HEK293 (cell line): ENCODE results near the gene ZXDC.

Experiments
- CTCF ChIA-PET: fragments of 350-600 bp; formaldehyde crosslinking; extraction: SDS; loops from one replicate; lab custom pipeline; 2021; ENCODE audit warnings: antibody characterized with exemption; lab: Yijun Ruan, JAX
- POLR2A ChIA-PET: fragments of 300-600 bp; formaldehyde crosslinking; extraction: SDS; loops from one replicate; lab custom pipeline; 2020; ENCODE audit warnings: antibody characterized with exemption, inconsistent platforms; lab: Yijun Ruan, JAX
- H3K27ac ChIP-seq: fragments of 200-500 bp; sonication (Bioruptor generic); 2 replicates; pipeline ENCODE4 v1.5.1; 2014; ENCODE audit warnings: low read depth, low read length, control low read depth, inconsistent platforms; ENCODE audit errors: extremely low read depth
- H3K36me3 ChIP-seq, 2 experiments: fragments of 200-500 bp in 1 of 2; sonication (Bioruptor generic) in 1 of 2; 1 replicate in 1 of 2; 2 replicates in 1 of 2; pipeline ENCODE4 v1.5.1; 2014 to 2017; ENCODE audit warnings: inconsistent platforms in 2 of 2, low read length in 2 of 2; ENCODE audit not compliant: control insufficient read depth in 2 of 2, insufficient read depth in 1 of 2
- H3K4me1 ChIP-seq: fragments of 200-500 bp; sonication (Bioruptor generic); 2 replicates; pipeline ENCODE4 v1.5.1; 2014; ENCODE audit warnings: mild to moderate bottlenecking, low read length, inconsistent platforms; ENCODE audit not compliant: control insufficient read depth, insufficient read depth
- H3K4me3 ChIP-seq: 2 replicates; pipeline ENCODE4 v1.5.1; 2011; ENCODE audit warnings: low read depth, mild to moderate bottlenecking, control low read depth, low read length, moderate library complexity
- H3K9me3 ChIP-seq: fragments of 200-500 bp; sonication (Bioruptor generic); 2 replicates; pipeline ENCODE4 v1.5.1; 2014; ENCODE audit warnings: low read depth, low read length, inconsistent platforms; ENCODE audit not compliant: control insufficient read depth, insufficient read depth
- FEZF1 ChIP-seq: fragments of 450-650 bp; formaldehyde crosslinking; IDR thresholded peaks from 2 replicates; pipeline ENCODE4 v1.5.1; 2016; ENCODE audit warnings: missing biosample characterization, missing genetic modification characterization
- HOXA7 ChIP-seq: sonication (generic); formaldehyde crosslinking; IDR thresholded peaks from 2 replicates; pipeline ENCODE4 v1.8.1; 2022; ENCODE audit warnings: missing genetic modification reagents, borderline replicate concordance
- KLF8 ChIP-seq: fragments of 450-650 bp; formaldehyde crosslinking; IDR thresholded peaks from 2 replicates; pipeline ENCODE4 v1.5.1; 2016; ENCODE audit warnings: missing biosample characterization, missing genetic modification characterization
- KLF9 ChIP-seq: fragments of 450-650 bp; formaldehyde crosslinking; IDR thresholded peaks from 2 replicates; pipeline ENCODE4 v1.5.1; 2016; ENCODE audit warnings: missing biosample characterization, missing genetic modification characterization, low read depth
- OSR2 ChIP-seq: fragments of 450-650 bp; formaldehyde crosslinking; IDR thresholded peaks from 2 replicates; pipeline ENCODE4 v1.5.1; 2016; ENCODE audit warnings: missing biosample characterization, missing genetic modification characterization
- SCRT2 ChIP-seq: fragments of 450-650 bp; formaldehyde crosslinking; IDR thresholded peaks from 2 replicates; pipeline ENCODE4 v1.5.1; 2016; ENCODE audit warnings: missing biosample characterization, missing genetic modification characterization
- ZBTB20 ChIP-seq: fragments of 450-650 bp; formaldehyde crosslinking; IDR thresholded peaks from 2 replicates; pipeline ENCODE4 v1.5.1; 2016; ENCODE audit warnings: missing biosample characterization, missing genetic modification characterization
- ZNF112 ChIP-seq: fragments of 450-650 bp; formaldehyde crosslinking; IDR thresholded peaks from 2 replicates; pipeline ENCODE4 v1.5.0; 2017; ENCODE audit warnings: missing biosample characterization, missing genetic modification characterization
- ZNF138 ChIP-seq: fragments of 450-650 bp; formaldehyde crosslinking; IDR thresholded peaks from 2 replicates; pipeline ENCODE4 v1.5.1; 2016; ENCODE audit warnings: missing biosample characterization, missing genetic modification characterization, borderline replicate concordance
- ZNF140 ChIP-seq: fragments of 450-650 bp; formaldehyde crosslinking; IDR thresholded peaks from 2 replicates; pipeline ENCODE4 v1.5.1; 2016; ENCODE audit warnings: missing biosample characterization, missing genetic modification characterization
- ZNF184 ChIP-seq: fragments of 450-650 bp; IDR thresholded peaks from 2 replicates; pipeline ENCODE4 v1.5.1; 2018; ENCODE audit warnings: missing biosample characterization, mild to moderate bottlenecking, missing genetic modification characterization
- ZNF202 ChIP-seq: fragments of 450-650 bp; formaldehyde crosslinking; IDR thresholded peaks from 2 replicates; pipeline ENCODE4 v1.5.1; 2016; ENCODE audit warnings: missing biosample characterization, missing genetic modification characterization, borderline replicate concordance
- ZNF211 ChIP-seq: fragments of 450-650 bp; formaldehyde crosslinking; IDR thresholded peaks from 2 replicates; pipeline ENCODE4 v1.5.1; 2016; ENCODE audit warnings: low read depth, missing biosample characterization, missing genetic modification characterization
- ZNF404 ChIP-seq: fragments of 450-650 bp; formaldehyde crosslinking; IDR thresholded peaks from 2 replicates; pipeline ENCODE4 v1.5.1; 2017; ENCODE audit warnings: missing biosample characterization, missing genetic modification characterization
- ZNF501 ChIP-seq: fragments of 450-650 bp; formaldehyde crosslinking; IDR thresholded peaks from 2 replicates; pipeline ENCODE4 v1.5.1; 2016; ENCODE audit warnings: missing biosample characterization, missing genetic modification characterization
- ZNF529 ChIP-seq: fragments of 450-650 bp; formaldehyde crosslinking; IDR thresholded peaks from 2 replicates; pipeline ENCODE4 v1.5.1; 2017; ENCODE audit warnings: missing genetic modification characterization, missing biosample characterization; ENCODE audit not compliant: insufficient replicate concordance
- ZNF555 ChIP-seq: fragments of 450-650 bp; formaldehyde crosslinking; conservative IDR thresholded peaks from 2 replicates; pipeline ENCODE4 v1.5.1; 2017; ENCODE audit warnings: missing biosample characterization, mild to moderate bottlenecking, missing genetic modification characterization, inconsistent platforms
- ZNF610 ChIP-seq: fragments of 450-650 bp; formaldehyde crosslinking; IDR thresholded peaks from 2 replicates; pipeline ENCODE4 v1.5.1; 2016; ENCODE audit warnings: missing biosample characterization, missing genetic modification characterization, borderline replicate concordance
- ZNF791 ChIP-seq: fragments of 450-650 bp; formaldehyde crosslinking; IDR thresholded peaks from 2 replicates; pipeline ENCODE4 v1.5.1; 2016; ENCODE audit warnings: missing biosample characterization, missing genetic modification characterization
- ZNF830 ChIP-seq: fragments of 450-650 bp; IDR thresholded peaks from 2 replicates; pipeline ENCODE4 v1.5.0; 2018; ENCODE audit warnings: missing biosample characterization, missing genetic modification characterization, low read depth, mild to moderate bottlenecking, moderate library complexity
- TF ChIP-seq, protein P1 (sequence below): fragments of 450-650 bp; formaldehyde crosslinking; IDR thresholded peaks from 2 replicates; pipeline ENCODE4 v1.5.1; 2016; ENCODE audit warnings: missing biosample characterization, missing genetic modification characterization, borderline replicate concordance
- TF ChIP-seq, protein P2 (sequence below): fragments of 450-650 bp; formaldehyde crosslinking; conservative IDR thresholded peaks from 2 replicates; pipeline ENCODE4 v1.5.1; 2016; ENCODE audit warnings: low read depth, missing biosample characterization, missing genetic modification characterization

The ZXDC gene

DNA sequence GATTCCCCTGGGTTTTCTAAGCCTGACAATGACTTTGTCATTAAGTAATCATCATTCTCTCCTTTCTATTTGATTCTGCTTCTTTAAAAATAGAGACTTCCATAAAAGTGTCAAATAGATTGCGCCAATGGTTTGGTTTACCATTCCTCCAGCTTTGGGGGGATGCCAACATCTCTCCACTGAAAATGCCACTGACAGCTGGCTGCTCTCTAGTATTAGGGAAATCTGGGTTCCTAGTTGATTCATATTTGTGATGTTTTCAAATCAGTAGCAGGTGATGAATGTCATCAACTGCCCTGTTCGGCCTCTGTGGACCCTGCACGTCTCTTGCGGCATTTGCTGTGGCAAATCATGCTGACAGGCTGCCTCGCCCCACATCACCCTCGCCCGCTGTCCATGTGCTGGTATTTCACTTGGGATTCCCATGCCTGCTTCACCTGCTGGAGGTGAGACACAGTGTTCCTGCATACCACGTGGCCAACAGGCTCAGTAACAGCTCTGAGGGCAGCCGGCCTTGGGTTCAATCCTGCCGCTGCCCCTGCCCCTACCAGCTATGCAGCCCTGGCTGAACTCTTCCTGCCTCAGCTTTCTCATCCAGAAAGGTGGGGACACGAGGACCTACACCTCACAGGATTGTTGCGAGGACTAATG lies 28.1 kb downstream of the ZXDC start:
- POLR2A ChIA-PET = no interaction called here
- CTCF ChIA-PET = interaction anchor here (0.6 to 1.2 kb wide), 2 partner anchors 190 to 237 kb away, joined by 3 read pairs; no protein-coding TSS in a partner anchor
- Histone ChIP-seq H3K27ac (no peak overlapping the region), H3K4me1 (no peaks in the 10 kb centered on the region), H3K36me3 (peaks cover 2 to 73% of the 10 kb centered on the region in 2 experiments; a peak in 2 of 3 replicates), H3K4me3 (no peak overlapping the region), H3K9me3 (no peaks in the 10 kb centered on the region)
- TF ChIP-seq, protein P1, sequence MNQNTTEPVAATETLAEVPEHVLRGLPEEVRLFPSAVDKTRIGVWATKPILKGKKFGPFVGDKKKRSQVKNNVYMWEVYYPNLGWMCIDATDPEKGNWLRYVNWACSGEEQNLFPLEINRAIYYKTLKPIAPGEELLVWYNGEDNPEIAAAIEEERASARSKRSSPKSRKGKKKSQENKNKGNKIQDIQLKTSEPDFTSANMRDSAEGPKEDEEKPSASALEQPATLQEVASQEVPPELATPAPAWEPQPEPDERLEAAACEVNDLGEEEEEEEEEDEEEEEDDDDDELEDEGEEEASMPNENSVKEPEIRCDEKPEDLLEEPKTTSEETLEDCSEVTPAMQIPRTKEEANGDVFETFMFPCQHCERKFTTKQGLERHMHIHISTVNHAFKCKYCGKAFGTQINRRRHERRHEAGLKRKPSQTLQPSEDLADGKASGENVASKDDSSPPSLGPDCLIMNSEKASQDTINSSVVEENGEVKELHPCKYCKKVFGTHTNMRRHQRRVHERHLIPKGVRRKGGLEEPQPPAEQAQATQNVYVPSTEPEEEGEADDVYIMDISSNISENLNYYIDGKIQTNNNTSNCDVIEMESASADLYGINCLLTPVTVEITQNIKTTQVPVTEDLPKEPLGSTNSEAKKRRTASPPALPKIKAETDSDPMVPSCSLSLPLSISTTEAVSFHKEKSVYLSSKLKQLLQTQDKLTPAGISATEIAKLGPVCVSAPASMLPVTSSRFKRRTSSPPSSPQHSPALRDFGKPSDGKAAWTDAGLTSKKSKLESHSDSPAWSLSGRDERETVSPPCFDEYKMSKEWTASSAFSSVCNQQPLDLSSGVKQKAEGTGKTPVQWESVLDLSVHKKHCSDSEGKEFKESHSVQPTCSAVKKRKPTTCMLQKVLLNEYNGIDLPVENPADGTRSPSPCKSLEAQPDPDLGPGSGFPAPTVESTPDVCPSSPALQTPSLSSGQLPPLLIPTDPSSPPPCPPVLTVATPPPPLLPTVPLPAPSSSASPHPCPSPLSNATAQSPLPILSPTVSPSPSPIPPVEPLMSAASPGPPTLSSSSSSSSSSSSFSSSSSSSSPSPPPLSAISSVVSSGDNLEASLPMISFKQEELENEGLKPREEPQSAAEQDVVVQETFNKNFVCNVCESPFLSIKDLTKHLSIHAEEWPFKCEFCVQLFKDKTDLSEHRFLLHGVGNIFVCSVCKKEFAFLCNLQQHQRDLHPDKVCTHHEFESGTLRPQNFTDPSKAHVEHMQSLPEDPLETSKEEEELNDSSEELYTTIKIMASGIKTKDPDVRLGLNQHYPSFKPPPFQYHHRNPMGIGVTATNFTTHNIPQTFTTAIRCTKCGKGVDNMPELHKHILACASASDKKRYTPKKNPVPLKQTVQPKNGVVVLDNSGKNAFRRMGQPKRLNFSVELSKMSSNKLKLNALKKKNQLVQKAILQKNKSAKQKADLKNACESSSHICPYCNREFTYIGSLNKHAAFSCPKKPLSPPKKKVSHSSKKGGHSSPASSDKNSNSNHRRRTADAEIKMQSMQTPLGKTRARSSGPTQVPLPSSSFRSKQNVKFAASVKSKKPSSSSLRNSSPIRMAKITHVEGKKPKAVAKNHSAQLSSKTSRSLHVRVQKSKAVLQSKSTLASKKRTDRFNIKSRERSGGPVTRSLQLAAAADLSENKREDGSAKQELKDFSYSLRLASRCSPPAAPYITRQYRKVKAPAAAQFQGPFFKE = no peak
- no peak for TF ChIP-seq ZNF610

DNA sequence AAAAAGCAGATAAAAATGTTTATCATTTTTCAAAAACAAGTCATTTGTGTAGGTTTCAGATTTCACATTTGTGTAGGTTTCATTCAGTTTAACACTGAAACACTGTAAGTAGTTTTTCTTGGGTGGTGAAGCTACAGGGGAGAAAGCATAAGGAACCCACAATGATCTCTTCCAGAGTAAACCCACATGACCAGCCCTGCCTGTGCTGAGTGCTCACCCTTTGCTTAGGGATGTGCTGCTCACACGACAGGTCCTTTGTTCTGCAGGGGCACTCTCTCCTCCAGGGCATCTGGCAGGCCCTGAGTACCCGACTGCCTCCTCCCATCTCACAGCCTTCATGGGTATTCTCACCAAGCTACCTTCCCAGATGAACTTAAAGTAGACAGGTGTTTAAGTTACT lies 28.9 kb downstream of the ZXDC start:
- peaks cover 0 to 72% of the 10 kb centered on the region in 2 experiments; a peak in 1 of 3 replicates for H3K36me3 ChIP-seq
- TF ChIP-seq ZNF791 (tag by site-specific recombination) = no peak
- no peak for TF ChIP-seq ZNF138 (tag by site-specific recombination)
- TF ChIP-seq KLF8 (tag by site-specific recombination) = no peak
- no peak for TF ChIP-seq FEZF1 (tag by site-specific recombination)
- no peak for TF ChIP-seq ZNF555 (tag by site-specific recombination)
- no peak for TF ChIP-seq ZNF501 (tag by site-specific recombination)
- TF ChIP-seq KLF9 (tag by site-specific recombination) = no peak
- TF ChIP-seq ZNF830 (tag by site-specific recombination) = no peak
- no peak for TF ChIP-seq ZBTB20
- no peak for TF ChIP-seq ZNF202 (tag by site-specific recombination)
- TF ChIP-seq ZNF404 (tag by site-specific recombination) = no peak
- TF ChIP-seq ZNF184 (tag by site-specific recombination) = no peak
- no peak for TF ChIP-seq ZNF140
- no peak for TF ChIP-seq HOXA7 (CRISPR knock-in tag)
- no peak for TF ChIP-seq ZNF112 (tag by site-specific recombination)
- TF ChIP-seq ZNF211 (tag by site-specific recombination) = no peak
- TF ChIP-seq ZNF529 (tag by site-specific recombination) = no peak
- no peak for TF ChIP-seq OSR2 (tag by site-specific recombination)
- no peak for TF ChIP-seq SCRT2
- TF ChIP-seq, protein P2, sequence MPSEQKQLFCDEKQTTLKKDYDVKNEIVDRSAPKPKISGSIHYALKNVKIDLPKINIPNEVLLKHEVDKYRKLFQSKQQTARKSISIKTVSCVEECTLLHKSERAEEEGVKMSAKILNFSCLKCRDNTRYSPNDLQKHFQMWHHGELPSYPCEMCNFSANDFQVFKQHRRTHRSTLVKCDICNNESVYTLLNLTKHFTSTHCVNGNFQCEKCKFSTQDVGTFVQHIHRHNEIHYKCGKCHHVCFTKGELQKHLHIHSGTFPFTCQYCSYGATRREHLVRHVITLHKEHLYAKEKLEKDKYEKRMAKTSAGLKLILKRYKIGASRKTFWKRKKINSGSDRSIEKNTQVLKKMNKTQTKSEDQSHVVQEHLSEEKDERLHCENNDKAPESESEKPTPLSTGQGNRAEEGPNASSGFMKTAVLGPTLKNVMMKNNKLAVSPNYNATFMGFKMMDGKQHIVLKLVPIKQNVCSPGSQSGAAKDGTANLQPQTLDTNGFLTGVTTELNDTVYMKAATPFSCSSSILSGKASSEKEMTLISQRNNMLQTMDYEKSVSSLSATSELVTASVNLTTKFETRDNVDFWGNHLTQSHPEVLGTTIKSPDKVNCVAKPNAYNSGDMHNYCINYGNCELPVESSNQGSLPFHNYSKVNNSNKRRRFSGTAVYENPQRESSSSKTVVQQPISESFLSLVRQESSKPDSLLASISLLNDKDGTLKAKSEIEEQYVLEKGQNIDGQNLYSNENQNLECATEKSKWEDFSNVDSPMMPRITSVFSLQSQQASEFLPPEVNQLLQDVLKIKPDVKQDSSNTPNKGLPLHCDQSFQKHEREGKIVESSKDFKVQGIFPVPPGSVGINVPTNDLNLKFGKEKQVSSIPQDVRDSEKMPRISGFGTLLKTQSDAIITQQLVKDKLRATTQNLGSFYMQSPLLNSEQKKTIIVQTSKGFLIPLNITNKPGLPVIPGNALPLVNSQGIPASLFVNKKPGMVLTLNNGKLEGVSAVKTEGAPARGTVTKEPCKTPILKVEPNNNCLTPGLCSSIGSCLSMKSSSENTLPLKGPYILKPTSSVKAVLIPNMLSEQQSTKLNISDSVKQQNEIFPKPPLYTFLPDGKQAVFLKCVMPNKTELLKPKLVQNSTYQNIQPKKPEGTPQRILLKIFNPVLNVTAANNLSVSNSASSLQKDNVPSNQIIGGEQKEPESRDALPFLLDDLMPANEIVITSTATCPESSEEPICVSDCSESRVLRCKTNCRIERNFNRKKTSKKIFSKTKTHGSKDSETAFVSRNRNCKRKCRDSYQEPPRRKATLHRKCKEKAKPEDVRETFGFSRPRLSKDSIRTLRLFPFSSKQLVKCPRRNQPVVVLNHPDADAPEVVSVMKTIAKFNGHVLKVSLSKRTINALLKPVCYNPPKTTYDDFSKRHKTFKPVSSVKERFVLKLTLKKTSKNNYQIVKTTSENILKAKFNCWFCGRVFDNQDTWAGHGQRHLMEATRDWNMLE (tag by site-specific recombination) = no peak
- TF ChIP-seq, all 188 proteins: peak for 0
- no peaks in the 10 kb centered on the region for H3K9me3 ChIP-seq
- no peaks in the 10 kb centered on the region for H3K4me1 ChIP-seq
- POLR2A ChIA-PET = no interaction called here
- H3K4me3 ChIP-seq = no peak overlapping the region
- CTCF ChIA-PET = interaction anchor here (0.6 to 1.2 kb wide), 3 partner anchors 189 to 249 kb away, joined by 3 read pairs; no protein-coding TSS in a partner anchor
- no peak overlapping the region for H3K27ac ChIP-seq
